Measurements from ENCODE around the gene CTAG1B.

DNA sequence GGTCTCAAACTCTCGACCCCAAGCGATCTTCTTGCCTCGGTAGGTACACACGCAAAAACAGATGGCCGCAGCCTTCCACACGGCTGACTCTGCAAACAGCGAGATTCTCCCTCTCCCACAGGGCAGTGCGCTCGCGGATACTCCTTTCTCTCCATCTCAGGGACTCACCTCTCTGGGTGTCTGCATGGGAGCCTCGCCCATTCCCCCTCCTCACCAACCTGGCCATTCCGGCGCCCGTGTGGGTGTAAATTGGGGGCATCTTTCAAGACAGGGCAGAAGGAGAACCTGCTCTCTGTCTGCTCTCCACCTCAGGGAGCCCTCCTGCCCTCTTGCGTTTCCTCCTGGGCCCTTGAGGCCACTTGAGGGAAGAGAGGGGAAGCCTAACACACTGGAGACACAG, 29.8 kb upstream of the CTAG1B start:
- TF ChIP-seq POLR2A (IDR thresholded peaks at IDR 0.05; ENCODE audit: low read depth, low read length) (no peak), JUN (IDR thresholded peaks at IDR 0.05; ENCODE audit: borderline replicate concordance, insufficient read depth, insufficient read length, low read depth) (no peak)
- TF ChIP-seq, protein P1, sequence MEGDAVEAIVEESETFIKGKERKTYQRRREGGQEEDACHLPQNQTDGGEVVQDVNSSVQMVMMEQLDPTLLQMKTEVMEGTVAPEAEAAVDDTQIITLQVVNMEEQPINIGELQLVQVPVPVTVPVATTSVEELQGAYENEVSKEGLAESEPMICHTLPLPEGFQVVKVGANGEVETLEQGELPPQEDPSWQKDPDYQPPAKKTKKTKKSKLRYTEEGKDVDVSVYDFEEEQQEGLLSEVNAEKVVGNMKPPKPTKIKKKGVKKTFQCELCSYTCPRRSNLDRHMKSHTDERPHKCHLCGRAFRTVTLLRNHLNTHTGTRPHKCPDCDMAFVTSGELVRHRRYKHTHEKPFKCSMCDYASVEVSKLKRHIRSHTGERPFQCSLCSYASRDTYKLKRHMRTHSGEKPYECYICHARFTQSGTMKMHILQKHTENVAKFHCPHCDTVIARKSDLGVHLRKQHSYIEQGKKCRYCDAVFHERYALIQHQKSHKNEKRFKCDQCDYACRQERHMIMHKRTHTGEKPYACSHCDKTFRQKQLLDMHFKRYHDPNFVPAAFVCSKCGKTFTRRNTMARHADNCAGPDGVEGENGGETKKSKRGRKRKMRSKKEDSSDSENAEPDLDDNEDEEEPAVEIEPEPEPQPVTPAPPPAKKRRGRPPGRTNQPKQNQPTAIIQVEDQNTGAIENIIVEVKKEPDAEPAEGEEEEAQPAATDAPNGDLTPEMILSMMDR (IDR thresholded peaks at IDR 0.05; ENCODE audit: extremely low read depth in 1 of 2, insufficient read depth in 1 of 2, low read depth in 1 of 2, low read length in 2 of 2): no peak
